ENCODE data around the gene RNASEH2C. TPM values are rescaled to one million over a fixed set of nuclear protein-coding genes. Genes with fewer than 3 reads are reported as not detected.
"Not testable (repeated sequence)": the region's sequence is repeated elsewhere in the genome, so short reads cannot be mapped to it uniquely, and the experiment has no call there.

The RNASEH2C gene
- total and polyA plus RNA-seq, 2 of the 13 experiments (the other 11 are each of a cell fraction or from before 2014, with no cell fraction given): 27.4 to 50.9 TPM

DNA sequence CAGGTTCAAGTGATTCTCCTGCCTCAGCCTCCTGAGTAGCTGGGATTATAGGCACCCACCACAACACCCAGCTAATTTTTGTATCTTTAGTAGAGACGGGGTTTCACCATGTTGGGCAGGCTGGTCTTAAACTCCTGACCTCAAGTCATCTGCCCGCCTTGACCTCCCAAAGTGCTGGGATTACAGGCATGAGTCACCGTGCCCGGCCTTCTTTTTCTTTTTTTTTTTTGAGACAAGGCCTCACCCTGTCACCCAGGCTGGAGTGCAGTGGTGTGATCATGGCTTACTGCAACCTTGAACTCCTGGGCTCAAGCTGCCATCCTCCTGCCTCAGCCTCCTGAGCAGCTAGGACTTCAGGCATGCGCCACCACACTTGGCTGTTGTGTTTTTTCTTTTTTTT, 47.2 kb upstream of the RNASEH2C start:
- H3K79me2 ChIP-seq (ENCODE audit: insufficient read depth, low read length); H2AFZ ChIP-seq (ENCODE audit: low read length); intact Hi-C loops (cut with micrococcal nuclease; ENCODE audit: unreplicated experiment); H3K9me3 ChIP-seq (ENCODE audit: low read length); in situ Hi-C loops (cut with HindIII; ENCODE audit: extremely low pct_ligation_motif_present, low pct_unique_long_range_greater_than_20kb); H4K20me1 ChIP-seq (ENCODE audit: insufficient read depth, low read length); POLR2A ChIA-PET; FAIRE-seq; H3K27ac ChIP-seq (ENCODE audit: extremely low read length, insufficient read depth, low read length); DNase-seq (ENCODE audit: low spot score); H3K4me2 ChIP-seq (ENCODE audit: low read depth, low read length); ATAC-seq; H3K9ac ChIP-seq (ENCODE audit: insufficient read depth, low read depth, low read length); BruUV-seq (replicated peaks); H3K27me3 ChIP-seq (ENCODE audit: control insufficient read depth in 1 of 2, insufficient read depth in 2 of 2, low read length in 2 of 2); H3K4me3 ChIP-seq (replicated peaks in 1 of 3; ENCODE audit: insufficient read depth in 1 of 3, low read depth in 2 of 3, low read length in 3 of 3); H3K36me3 ChIP-seq (replicated peaks in 1 of 2; ENCODE audit: control insufficient read depth in 1 of 2, insufficient read depth in 2 of 2, low read length in 2 of 2); CTCF ChIA-PET (ENCODE audit: low intra/inter-chr PET ratio, low total read pairs): not testable (repeated sequence)
- peak; percentile 60 for TF ChIP-seq FOSL2 (CRISPR knock-in tag; IDR thresholded peaks at IDR 0.05)
- 0 out of 2 replicates have a peak, but pooled peaks have one; percentile 20 for TF ChIP-seq RARA (CRISPR knock-in tag; IDR thresholded peaks at IDR 0.05)
- TF ChIP-seq ZNF770 (CRISPR knock-in tag; IDR thresholded peaks at IDR 0.05): peak; percentile 26; the same call in 1 of the 2 replicates
- 18% methylated on average over 5 of the region's 5 CpGs for WGBS (ENCODE audit: low lambda C conversion rate)
- peaks cover 40% of the 10 kb centered on the region for H3K4me1 ChIP-seq (ENCODE audit: insufficient read depth, low read length)

DNA sequence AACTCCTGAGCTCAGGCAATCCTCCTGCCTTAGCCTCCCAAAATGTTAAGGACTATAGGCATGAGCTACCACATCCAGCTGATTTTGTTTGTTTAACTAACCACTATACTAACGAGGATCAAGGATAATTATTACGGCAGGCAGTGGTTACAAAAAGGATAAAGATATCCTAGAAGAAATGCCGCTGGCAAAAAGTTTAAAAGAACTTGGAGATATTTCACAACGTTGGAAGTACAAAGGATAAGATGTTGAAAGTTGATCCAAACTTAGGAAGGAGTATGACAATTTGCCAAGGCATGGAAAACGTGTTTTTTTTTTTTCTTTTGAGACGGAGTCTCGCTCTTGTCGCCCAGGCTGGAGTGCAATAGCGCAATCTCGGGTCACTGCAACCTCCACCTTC, 46.8 kb upstream of the RNASEH2C start:
- DNase-seq (ENCODE audit: low spot score) (no peak), FAIRE-seq (no peak), ATAC-seq (no peak)
- no peaks in the 10 kb centered on the region for H4K20me1 ChIP-seq (ENCODE audit: insufficient read depth, low read length)
- ChIA-PET CTCF (ENCODE audit: low intra/inter-chr PET ratio, low total read pairs) (no interaction called here), POLR2A (no interaction called here)
- H3K36me3 ChIP-seq (replicated peaks in 1 of 2; ENCODE audit: control insufficient read depth in 1 of 2, insufficient read depth in 2 of 2, low read length in 2 of 2): no peaks in the 10 kb centered on the region
- no TSS peak for BruUV-seq (replicated peaks)
- 19% methylated on average over 10 of the region's 10 CpGs for WGBS (ENCODE audit: low lambda C conversion rate)
- H3K79me2 ChIP-seq (ENCODE audit: insufficient read depth, low read length): no peaks in the 10 kb centered on the region
- intact Hi-C loops (cut with micrococcal nuclease; ENCODE audit: unreplicated experiment) (no loop called here), in situ Hi-C loops (cut with HindIII; ENCODE audit: extremely low pct_ligation_motif_present, low pct_unique_long_range_greater_than_20kb) (no loop called here)
- H3K9me3 ChIP-seq (ENCODE audit: low read length): no peaks in the 10 kb centered on the region
- no peak overlapping the region for H2AFZ ChIP-seq (ENCODE audit: low read length)
- no peak overlapping the region for H3K4me2 ChIP-seq (ENCODE audit: low read depth, low read length)
- no peak overlapping the region for H3K4me3 ChIP-seq (replicated peaks in 1 of 3; ENCODE audit: insufficient read depth in 1 of 3, low read depth in 2 of 3, low read length in 3 of 3)
- H3K4me1 ChIP-seq (ENCODE audit: insufficient read depth, low read length): peaks cover 40% of the 10 kb centered on the region
- H3K27ac ChIP-seq (ENCODE audit: extremely low read length, insufficient read depth, low read length): no peak overlapping the region
- H3K9ac ChIP-seq (ENCODE audit: insufficient read depth, low read depth, low read length): no peak overlapping the region
- H3K27me3 ChIP-seq (ENCODE audit: control insufficient read depth in 1 of 2, insufficient read depth in 2 of 2, low read length in 2 of 2): no peaks in the 10 kb centered on the region
- TF ChIP-seq, protein P1, sequence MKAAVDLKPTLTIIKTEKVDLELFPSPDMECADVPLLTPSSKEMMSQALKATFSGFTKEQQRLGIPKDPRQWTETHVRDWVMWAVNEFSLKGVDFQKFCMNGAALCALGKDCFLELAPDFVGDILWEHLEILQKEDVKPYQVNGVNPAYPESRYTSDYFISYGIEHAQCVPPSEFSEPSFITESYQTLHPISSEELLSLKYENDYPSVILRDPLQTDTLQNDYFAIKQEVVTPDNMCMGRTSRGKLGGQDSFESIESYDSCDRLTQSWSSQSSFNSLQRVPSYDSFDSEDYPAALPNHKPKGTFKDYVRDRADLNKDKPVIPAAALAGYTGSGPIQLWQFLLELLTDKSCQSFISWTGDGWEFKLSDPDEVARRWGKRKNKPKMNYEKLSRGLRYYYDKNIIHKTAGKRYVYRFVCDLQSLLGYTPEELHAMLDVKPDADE (CRISPR knock-in tag; IDR thresholded peaks at IDR 0.05): no peak
- TF ChIP-seq SNAI1 (CRISPR knock-in tag; IDR thresholded peaks at IDR 0.05; ENCODE audit: borderline replicate concordance) (no peak), ZNF543 (CRISPR knock-in tag; IDR thresholded peaks at IDR 0.05) (no peak), ZNF510 (CRISPR knock-in tag; IDR thresholded peaks at IDR 0.05; ENCODE audit: low read depth) (no peak)
- TF ChIP-seq, protein P2, sequence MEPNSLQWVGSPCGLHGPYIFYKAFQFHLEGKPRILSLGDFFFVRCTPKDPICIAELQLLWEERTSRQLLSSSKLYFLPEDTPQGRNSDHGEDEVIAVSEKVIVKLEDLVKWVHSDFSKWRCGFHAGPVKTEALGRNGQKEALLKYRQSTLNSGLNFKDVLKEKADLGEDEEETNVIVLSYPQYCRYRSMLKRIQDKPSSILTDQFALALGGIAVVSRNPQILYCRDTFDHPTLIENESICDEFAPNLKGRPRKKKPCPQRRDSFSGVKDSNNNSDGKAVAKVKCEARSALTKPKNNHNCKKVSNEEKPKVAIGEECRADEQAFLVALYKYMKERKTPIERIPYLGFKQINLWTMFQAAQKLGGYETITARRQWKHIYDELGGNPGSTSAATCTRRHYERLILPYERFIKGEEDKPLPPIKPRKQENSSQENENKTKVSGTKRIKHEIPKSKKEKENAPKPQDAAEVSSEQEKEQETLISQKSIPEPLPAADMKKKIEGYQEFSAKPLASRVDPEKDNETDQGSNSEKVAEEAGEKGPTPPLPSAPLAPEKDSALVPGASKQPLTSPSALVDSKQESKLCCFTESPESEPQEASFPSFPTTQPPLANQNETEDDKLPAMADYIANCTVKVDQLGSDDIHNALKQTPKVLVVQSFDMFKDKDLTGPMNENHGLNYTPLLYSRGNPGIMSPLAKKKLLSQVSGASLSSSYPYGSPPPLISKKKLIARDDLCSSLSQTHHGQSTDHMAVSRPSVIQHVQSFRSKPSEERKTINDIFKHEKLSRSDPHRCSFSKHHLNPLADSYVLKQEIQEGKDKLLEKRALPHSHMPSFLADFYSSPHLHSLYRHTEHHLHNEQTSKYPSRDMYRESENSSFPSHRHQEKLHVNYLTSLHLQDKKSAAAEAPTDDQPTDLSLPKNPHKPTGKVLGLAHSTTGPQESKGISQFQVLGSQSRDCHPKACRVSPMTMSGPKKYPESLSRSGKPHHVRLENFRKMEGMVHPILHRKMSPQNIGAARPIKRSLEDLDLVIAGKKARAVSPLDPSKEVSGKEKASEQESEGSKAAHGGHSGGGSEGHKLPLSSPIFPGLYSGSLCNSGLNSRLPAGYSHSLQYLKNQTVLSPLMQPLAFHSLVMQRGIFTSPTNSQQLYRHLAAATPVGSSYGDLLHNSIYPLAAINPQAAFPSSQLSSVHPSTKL (CRISPR knock-in tag; IDR thresholded peaks at IDR 0.05): no peak
